ENCODE data around the gene ISG15.

Gene ISG15

GRCh38 chr1:1037366-1038327, 24.4 kb downstream of the ISG15 start:
- TF ChIP-seq, protein P1, sequence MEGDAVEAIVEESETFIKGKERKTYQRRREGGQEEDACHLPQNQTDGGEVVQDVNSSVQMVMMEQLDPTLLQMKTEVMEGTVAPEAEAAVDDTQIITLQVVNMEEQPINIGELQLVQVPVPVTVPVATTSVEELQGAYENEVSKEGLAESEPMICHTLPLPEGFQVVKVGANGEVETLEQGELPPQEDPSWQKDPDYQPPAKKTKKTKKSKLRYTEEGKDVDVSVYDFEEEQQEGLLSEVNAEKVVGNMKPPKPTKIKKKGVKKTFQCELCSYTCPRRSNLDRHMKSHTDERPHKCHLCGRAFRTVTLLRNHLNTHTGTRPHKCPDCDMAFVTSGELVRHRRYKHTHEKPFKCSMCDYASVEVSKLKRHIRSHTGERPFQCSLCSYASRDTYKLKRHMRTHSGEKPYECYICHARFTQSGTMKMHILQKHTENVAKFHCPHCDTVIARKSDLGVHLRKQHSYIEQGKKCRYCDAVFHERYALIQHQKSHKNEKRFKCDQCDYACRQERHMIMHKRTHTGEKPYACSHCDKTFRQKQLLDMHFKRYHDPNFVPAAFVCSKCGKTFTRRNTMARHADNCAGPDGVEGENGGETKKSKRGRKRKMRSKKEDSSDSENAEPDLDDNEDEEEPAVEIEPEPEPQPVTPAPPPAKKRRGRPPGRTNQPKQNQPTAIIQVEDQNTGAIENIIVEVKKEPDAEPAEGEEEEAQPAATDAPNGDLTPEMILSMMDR (conservative IDR thresholded peaks at IDR 0.05; ENCODE audit: low read depth, low read length) = no peak
- DNase-seq (ENCODE audit: low read depth) = no peak
- H3K4me3 ChIP-seq (ENCODE audit: low read depth, low read length) = no peak overlapping the region

DNA sequence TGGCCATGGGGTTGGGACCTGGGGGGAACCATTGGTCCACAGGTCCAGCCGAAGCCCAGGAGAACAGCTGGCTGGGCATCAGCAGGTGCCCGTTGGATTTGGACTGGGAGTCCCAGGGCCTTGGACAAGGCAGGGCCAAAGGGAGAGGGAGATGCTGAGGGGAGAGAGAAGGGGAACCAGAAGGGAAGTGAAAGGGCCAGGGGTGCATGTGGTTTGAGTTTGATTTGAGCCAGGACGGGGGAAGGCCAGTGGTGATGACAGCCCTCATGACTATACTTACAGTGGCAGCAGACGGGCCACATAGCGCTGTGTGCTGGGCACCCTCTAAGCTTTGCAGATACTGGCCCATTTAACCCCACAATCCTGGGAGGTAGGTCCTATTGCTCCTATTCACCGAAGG, 25.4 kb downstream of the ISG15 start:
- no peak for DNase-seq (ENCODE audit: low read depth)
- H3K4me3 ChIP-seq (ENCODE audit: low read depth, low read length) = no peak overlapping the region
- TF ChIP-seq, protein P1 (conservative IDR thresholded peaks at IDR 0.05; ENCODE audit: low read depth, low read length) = no peak

GRCh38 chr1:1039145-1039910, 26.0 kb downstream of the ISG15 start:
- TF ChIP-seq, protein P1 (conservative IDR thresholded peaks at IDR 0.05; ENCODE audit: low read depth, low read length) = no peak
- DNase-seq (ENCODE audit: low read depth) = no peak
- no peak overlapping the region for H3K4me3 ChIP-seq (ENCODE audit: low read depth, low read length)

DNA sequence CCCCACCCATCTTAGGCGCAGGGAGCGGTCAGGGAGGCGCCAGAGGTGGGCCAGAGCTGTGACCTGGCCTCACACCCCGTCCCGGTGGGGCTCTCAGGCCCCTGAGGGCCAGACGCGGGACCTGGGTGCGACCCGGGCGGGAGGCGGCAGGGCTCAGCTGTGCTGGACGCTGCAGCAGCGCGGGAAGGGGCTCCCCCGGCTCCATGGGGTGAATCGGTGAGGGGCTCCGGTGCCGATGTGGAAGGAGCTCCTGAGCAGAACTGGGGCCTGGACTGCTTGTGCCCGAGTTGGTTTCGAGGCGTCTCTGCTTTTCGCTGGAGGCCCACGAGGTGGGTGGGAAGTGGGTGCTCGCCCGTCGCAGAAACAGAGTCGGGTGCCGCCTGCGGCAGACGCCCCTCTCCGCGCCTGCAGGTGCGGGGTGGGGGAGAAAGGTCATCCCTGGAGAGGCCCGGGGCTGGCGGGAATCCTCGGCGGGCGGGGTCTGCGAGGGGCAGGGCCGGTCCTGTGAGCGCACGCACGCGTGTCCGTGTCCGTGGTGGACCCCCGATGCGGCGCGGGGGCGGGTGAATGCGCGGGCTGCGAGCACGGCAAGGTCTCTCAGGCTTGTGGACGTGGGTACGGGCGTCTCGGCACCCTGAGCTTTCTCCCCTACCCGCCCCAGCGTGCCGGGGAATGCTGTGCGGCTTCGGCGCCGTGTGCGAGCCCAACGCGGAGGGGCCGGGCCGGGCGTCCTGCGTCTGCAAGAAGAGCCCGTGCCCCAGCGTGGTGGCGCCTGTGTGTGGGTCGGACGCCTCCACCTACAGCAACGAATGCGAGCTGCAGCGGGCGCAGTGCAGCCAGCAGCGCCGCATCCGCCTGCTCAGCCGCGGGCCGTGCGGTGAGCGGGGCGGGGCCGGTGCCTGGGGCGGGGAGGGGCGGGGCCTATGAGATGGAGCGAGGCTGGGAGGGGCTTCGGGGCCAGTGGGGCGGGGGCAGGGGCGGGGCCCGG, 27.0 kb downstream of the ISG15 start:
- TF ChIP-seq, protein P1 (conservative IDR thresholded peaks at IDR 0.05; ENCODE audit: low read depth, low read length) = peak; percentile 19
- peak overlapping the region; percentile 55 for H3K4me3 ChIP-seq (ENCODE audit: low read depth, low read length)
- DNase-seq (ENCODE audit: low read depth) = peak; percentile 84

- TF ChIP-seq, protein P1 (conservative IDR thresholded peaks at IDR 0.05; ENCODE audit: low read depth, low read length) = no peak
- no peak for DNase-seq (ENCODE audit: low read depth)
- no peak overlapping the region for H3K4me3 ChIP-seq (ENCODE audit: low read depth, low read length)
Observed at GRCh38 chr1:1041092-1041523, 27.8 kb downstream of the ISG15 start.

- DNase-seq (ENCODE audit: low read depth) = no peak
- no peak overlapping the region for H3K4me3 ChIP-seq (ENCODE audit: low read depth, low read length)
- TF ChIP-seq, protein P1 (conservative IDR thresholded peaks at IDR 0.05; ENCODE audit: low read depth, low read length) = no peak
Observed at GRCh38 chr1:1041873-1042272, 28.6 kb downstream of the ISG15 start.

All from choroid plexus epithelial cell (primary cell).